Stimulated activated CD8-positive, alpha-beta memory T cell treated with anti-CD3 and anti-CD28 coated beads, Interleukin-4, amount 100 ng/mL, for 4 hours (primary cell): ENCODE data around the gene SESTD1.
"Not testable (repeated sequence)": the region's sequence is repeated elsewhere in the genome, so short reads cannot be mapped to it uniquely, and the experiment has no call there.

Experiments used
- DNase-seq, 2 donors: peaks; one replicate each; pipeline ENCODE4 v3.0.0-alpha.2; 2020; ENCODE audit warnings: low read depth in 2 of 2, low spot score in 1 of 2

The SESTD1 gene

GRCh38 chr2:179266271-179266670, 1.6 kb upstream of the SESTD1 start:
- DNase-seq: no peak

- no peak for DNase-seq
Observed at GRCh38 chr2:179265082-179265510, 464 bp upstream of the SESTD1 start.

GRCh38 chr2:179263446-179264367, 925 bp downstream of the SESTD1 start:
- no peak for DNase-seq

DNA sequence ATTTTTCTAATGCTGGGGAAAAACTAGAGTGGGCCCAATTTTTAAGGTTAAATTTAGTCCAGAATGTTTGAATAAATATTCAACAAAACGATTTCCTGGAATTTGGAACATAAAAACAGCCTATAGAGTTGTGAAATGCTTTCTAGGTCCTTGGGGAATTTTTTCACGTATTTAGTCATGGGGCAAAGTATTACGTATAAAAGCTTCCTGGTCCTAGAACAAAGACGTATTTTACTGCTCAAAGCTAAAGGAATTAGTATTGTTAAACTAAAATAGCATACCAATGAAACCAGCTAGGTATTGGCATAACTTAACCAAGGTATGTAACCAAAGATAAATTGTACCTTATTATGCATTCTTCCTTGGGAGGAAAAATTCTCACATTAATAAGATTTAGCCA, 1.6 kb downstream of the SESTD1 start:
- DNase-seq: no peak

DNA sequence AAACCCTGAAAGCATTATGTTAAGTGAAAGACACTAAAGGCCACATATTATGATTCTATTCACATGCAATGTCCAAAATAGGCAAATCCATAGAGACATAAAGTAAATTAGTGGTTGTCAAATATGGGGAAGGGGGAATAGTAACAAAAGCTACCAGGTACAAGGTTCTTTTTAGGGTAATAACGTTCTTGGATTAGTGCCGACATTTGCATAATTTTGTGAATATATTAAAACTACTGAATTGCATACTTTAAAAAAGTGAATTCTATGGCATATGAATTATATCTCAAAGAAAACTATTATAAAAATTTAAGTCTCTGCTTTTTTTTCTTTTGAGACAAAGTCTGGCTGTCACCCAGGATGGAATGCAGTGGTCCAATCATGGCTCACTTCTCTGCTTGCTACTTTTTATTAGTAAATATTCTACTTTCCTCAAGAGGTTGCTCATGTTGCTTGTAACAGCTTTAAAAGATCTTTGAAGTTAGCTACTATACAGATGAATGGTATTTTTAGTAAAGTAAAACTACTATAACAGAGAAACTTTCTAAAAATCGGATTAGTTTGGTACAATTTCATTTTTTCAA, 2.5 kb downstream of the SESTD1 start:
- no peak for DNase-seq

GRCh38 chr2:179261151-179261825, 3.3 kb downstream of the SESTD1 start:
- no peak for DNase-seq

- DNase-seq: no peak
Observed at GRCh38 chr2:179260224-179260623, 4.4 kb downstream of the SESTD1 start.

GRCh38 chr2:179255129-179255528, 9.5 kb downstream of the SESTD1 start:
- no peak for DNase-seq

GRCh38 chr2:179253226-179253625, 11.4 kb downstream of the SESTD1 start:
- no peak for DNase-seq

DNA sequence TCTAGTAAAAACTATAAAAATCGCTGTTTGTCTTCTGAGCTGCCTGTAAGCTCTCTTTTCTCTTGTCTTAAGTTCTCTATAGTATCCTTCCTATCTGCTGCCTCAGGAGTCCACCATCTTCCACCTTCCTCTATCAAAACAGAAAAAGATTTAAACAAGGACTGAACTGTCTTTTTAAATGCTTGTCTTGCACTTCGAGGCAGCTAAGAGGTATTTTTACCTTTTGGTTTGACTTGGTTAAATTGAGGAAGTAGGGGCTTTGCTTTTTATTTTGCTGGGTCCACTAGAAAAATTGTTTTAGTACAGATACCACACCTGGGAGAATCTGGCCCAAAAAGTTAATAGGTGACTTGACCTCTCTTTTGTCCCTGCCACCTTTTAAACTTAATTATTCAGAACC, 12.2 kb downstream of the SESTD1 start:
- DNase-seq: no peak

DNA sequence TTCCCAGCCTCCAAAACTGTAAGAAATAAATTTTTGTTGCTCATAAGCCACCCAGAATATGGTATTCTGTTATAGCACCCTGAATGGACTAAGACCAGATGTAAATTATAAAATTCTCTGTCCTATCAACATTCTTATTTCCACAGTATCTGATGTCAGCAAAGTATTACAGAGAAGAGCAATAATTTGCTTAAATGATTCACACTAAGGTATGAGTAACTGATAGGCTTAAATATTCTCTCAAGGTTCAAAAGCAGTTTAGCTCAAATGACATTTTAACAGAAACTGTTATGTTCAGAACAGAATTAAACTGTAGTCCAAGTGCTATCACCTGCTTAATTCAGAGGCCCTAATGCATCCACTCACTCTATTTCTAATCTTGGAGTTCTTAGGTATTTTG, 12.8 kb downstream of the SESTD1 start:
- no peak for DNase-seq

DNA sequence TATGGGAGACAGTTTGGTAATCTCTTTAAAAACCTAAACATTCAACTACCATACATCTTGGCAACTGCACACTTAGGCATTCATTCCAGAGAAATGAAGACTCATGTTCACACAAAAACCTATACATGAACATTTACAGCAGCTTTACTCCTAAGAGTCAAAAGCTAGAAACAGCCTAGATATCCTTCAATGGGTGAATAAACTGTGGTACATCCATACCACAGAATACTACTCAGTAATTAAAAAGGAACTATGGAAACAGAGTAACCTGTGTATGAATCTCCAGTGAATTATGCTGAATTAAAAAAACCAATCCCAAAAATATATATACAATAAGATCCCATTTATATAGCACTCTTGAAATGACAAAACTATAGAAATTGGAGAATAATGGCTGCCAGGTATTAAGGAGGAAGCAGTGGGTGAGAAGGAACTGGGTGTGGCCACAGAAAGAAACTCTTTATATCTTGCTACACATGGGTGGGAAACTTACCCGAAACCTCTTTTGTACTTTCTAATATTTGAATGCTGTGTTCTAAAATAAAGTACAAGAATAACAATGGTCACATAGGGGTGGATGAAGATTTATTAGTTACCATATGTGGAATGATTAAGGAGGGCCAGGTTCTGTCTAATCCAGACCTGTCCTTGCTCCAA, 13.7 kb downstream of the SESTD1 start:
- DNase-seq: no peak

GRCh38 chr2:179250095-179250494, 14.5 kb downstream of the SESTD1 start:
- no peak for DNase-seq

DNA sequence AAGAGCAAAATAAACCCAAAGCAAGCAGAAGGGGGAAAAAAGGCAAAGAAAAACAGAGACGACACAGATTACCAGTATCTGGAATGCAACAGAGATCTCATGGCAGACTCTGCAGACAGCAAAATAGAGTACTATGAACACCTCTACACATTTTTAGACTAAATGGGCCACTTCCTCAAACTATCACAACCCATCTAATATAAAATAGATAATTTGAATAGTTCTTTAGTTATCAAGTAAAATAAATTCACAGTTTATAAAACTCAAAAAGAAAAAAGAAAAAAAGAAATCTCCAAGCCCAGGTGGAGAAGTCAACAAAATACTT, 16.6 kb downstream of the SESTD1 start:
- no peak for DNase-seq

GRCh38 chr2:179247318-179248023, 17.2 kb downstream of the SESTD1 start:
- no peak for DNase-seq

DNA sequence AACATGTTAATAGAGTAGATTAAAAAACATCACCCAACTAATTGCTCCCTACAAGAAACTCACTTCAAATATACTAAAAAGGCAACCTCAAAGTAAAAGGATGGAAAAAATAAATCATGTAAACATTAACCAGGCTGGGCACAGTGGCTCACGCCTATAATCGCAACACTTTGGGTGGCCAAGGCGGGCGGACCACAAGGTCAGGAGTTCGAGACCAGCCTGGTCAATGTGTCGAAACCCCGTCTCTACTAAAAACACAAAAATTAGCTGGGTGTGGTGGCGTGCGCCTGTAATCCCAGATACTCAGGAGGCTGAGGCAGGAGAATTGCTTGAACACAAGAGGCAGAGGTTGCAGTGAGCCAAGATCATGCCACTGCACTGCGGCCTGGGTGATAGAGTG, 18.8 kb downstream of the SESTD1 start:
- DNase-seq: not testable (repeated sequence)

GRCh38 chr2:179243046-179243445, 21.6 kb downstream of the SESTD1 start:
- DNase-seq: no peak

DNA sequence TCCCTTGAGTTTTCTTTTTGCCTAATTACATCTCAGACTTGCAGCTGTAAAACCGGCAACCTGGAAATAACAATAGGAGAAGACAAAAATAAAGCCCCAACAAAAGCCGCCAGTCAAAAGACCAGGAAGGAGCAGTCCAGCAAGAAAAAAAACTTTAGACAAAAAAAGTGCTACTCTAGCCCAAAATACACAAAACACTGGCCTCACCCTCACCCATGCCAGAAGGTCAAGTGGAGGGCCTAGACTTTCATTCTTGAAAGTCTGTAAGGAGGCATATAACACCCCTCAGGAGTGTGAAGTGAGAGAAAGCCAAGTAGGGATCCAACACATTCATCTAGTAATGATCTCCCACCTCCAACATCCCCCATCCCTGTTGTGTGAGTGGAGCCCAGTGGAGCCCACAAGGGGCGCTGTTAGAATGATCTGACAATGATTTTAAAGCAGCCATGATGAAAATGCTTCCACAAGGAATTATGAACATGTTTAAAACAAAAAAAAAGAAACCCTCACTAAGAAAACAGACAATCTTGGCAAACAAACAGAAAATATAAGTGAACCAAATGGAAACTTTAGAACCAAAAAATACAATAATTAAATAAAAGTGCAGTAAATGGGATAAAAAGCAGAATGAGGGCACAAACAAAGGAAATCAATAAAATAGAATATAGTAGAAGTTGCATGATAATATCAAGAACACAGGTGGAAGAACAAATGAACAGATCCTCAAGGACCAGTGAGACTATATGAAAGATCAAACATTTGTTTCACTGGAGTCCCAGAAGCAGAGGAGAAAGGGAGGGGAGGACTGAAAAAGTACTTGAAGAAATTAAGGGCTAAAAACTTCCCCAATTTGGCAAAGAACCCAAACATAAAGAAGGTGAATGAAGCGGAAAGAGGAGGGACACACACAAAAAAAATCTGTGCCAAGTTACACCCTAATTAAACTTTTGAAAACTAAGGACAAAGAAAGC, 23.9 kb downstream of the SESTD1 start:
- no peak for DNase-seq

GRCh38 chr2:179239838-179240237, 24.8 kb downstream of the SESTD1 start:
- no peak for DNase-seq

DNA sequence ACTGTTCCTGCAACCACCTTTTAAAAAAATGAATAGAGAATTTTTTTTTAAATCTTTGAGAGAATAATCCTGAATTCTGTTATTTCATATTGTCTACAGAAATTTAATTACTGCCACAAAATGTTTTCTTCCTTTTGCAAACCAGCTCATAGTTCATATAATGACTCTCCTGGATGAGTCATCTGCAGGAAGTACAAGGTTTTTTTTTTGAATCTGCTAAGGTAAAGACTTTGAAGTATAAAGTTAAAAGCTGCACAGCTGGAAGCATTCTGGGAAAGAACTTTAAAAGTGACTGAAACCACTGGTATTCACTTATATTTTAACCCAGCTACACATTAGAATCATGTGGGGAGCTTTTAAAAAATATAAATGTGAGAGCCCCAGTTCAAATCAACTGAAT, 25.4 kb downstream of the SESTD1 start:
- no peak for DNase-seq
